ENCODE measurements around the gene IMP3.
"Not testable (repeated sequence)": the region's sequence is repeated elsewhere in the genome, so short reads cannot be mapped to it uniquely, and the experiment has no call there.

The IMP3 gene

GRCh38 chr15:75649848-75650247 is 9.8 kb upstream of the IMP3 start:
- no peak for DNase-seq

GRCh38 chr15:75649045-75649761 is 9.2 kb upstream of the IMP3 start:
- no peak for DNase-seq

- DNase-seq: peak; percentile 57
These were observed 8.4 kb upstream of the IMP3 start for GRCh38 chr15:75648156-75649000.

DNA sequence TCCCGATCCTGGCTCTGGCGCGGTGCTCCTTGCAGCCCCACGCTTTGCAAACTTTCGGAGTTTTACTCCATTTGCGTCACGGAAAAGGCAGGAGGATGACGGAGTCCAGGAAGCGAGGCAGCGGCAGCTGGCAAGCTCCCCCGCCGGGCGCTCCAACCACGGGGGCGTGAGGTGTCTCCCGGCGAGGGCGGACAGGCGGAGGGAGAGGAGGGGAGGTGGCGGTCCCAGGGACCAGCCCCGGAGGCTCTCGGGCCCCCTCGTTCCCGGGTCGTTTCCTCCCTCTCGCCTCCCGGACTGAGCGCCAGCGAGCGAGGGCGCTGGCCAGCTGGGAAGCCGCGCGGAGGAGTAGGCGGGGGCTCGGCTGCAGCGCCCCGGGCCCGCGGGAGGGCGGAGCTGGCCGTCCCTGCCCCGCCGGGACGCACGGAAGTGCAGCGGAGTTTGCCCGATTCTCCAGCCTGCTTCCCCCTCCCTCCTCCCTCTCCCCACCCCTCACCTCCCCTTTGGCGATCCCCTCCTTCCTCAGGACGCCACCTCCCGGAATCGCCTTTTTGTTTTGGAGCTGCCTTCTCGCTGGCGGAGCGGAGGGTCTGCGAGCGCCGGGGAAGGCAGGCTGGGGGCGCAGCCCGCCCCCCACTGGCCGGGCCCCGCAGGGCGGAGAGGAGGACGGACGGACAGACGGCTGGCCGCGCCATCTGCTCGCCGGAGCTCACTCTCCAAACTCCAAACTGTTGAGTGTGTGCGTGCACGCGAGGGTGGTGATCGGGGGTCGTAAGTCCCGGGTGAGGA is 7.5 kb upstream of the IMP3 start, which contains the start of gene SNX33:
TSS of gene SNX33 (plus strand) at position 543 of the 786 bp plus-strand sequence. CDS start 1,191 bp downstream, outside the sequence.
- peak; percentile 93 for DNase-seq

DNA sequence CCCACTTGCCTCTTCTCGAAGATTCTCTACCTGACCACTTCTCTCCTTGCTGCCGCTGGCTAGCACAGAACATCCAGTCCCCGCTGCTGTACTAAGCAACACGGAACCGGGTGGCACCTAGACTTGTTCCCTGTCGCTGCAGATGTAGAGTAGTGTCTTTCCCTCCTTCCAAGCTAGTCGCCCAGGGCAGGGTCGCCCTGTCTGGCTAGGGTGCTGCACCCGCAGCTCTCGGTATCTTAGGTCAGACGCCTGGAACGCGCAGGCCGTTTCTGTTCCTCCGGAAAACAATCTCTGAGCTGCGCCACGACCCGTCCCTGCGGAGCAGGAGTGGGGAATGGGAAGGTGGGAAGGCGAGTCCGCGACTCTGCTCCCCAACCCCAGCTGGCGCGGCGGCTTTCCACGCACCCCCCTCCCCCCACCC is 6.9 kb upstream of the IMP3 start:
- DNase-seq: no peak

- DNase-seq: no peak
These were observed 6.3 kb upstream of the IMP3 start for GRCh38 chr15:75646112-75646943.

DNA sequence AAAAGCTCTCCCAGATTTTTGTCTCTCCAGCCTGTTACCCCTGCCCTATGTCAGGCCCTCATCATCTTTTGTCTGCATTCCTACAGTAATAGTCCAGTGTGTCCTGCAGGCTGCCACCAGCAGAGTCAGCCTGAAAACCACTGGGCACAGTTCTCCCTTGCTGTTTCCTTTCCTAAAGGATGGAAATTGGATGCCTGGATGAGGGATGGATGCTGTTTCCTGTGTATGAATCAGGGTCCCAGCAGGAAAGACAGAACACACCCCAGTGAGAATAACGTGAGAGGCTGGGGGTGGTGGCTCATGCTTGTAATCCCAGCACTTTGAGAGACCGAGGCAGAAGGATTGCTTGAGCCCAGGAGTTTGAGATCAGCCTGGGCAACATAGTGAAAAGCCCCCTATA is 4.4 kb upstream of the IMP3 start:
- DNase-seq: no peak

DNA sequence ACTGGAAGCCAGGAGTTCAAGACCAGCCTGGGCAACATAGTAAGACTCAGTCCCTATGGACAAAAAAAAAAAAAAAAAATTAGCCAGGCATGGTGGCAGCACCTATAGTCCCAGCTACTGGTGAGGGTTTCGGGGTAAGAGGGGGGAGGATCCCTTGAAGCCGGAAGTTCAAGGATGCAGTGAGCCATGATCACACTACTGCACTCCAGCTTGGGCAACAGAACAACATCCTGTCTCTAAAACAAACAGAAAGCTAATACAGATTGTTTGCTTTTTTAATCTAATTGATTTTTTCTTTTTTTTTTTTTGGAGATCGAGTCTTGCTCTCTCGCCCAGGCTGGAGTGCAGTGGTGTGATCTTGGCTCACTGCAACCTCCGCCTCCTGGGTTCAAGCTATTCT is 1.6 kb upstream of the IMP3 start:
- DNase-seq: no peak

DNA sequence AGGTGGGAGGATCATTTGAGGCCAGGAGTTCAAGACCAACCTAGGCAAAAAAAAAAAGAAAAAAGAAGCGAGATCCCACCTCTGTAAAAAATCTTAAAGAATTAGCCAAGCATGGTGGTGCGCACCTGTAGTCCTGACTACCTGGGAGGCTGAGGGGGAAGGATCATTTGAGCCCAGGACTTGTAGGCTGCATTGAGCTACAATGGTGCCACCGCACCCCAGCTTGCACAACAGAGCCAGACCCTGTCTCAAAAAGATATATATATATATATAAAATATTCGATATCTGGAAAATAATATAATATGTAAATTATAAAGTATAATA is 1.1 kb upstream of the IMP3 start:
- DNase-seq: no peak

- no peak for DNase-seq
These were observed 607 bp upstream of the IMP3 start for GRCh38 chr15:75640483-75641178.

DNA sequence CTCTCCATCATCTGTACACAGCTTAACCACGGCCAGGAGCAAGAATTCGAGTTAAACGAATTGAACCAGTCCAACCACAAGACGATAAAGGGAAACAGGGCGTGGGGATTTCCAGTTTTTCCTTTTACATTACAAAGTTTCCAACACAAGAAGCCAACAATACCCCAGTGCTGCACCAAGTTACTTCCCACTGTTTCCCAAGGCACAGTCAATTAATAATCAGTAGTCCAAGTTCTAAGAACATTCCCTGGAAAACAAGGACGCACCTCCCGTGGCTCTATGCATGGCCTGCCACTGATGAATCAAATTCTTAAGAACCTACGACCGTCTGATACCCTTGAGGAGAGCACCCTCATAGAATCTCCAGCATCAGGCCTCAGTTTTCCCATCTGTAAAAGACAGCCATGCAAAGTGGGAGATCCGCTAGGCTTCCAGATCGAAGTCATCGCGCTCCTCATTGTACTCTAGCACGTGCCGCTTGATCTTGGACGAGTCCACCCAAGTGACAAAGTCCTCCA is 774 bp downstream of the IMP3 start:
- DNase-seq: no peak

GRCh38 chr15:75637245-75638009 is 2.6 kb downstream of the IMP3 start:
- no peak for DNase-seq

DNA sequence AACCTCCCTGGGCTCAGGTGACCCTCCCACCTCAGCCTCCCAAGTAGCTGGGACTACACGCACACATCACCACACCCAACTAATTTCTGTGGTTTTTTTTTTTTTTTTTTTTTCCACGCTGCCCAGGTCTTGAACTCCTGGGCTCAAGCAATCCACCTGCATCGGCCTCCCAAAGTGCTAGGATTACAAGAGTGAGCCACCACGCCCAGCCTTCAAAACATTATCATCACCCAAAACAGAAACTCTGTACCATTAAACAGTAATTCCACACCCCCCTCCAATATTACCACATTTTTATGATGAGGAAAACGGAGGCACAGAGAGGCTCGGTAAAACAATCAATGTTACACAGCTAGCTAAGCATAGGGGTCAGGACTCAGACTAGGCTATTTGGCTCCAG is 4.0 kb downstream of the IMP3 start:
- DNase-seq: no peak

- DNase-seq: not testable (repeated sequence)
These were observed 6.1 kb downstream of the IMP3 start for GRCh38 chr15:75633922-75634321.

- no peak for DNase-seq
These were observed 8.1 kb downstream of the IMP3 start for GRCh38 chr15:75631935-75632334.

DNA sequence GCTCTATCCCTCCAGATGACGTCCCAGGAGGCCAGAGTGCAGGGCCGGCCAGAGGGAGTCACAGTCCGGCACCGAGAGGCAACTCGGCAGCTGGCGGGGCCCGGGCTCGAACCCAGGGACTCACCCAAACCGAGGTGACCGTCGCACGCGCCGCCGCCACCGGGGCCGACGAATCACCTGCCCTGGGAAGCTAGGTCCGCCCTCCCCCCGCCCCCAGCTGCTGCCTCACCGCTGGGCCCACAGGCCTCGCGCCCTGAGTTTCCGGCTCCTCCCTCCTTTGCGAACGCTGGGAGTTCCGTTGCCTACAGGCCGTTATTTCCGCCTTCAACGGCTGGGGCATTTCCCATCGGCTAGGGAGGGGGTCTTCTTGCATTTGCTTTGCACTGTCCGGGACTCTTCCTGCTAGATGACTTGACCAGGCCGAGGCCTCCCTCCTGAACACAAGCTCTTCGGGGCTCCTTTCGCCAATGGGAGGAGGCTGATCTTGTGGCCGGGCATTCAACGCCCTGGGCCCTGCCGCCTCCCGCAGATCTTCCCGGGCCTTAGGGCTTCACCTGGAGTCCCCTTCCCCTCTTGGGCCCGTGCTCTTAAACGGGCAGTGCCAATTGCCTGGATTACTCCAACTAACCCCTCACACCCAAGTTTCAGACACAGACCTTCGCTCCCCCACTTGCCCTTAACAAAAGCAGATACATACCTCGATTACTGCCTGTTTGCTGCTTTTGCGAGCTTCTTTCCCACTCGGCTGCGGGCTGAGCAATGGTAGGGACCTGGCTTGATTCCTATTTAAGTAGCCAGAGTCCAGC is 14.3 kb downstream of the IMP3 start, which contains the start of gene SNUPN:
TSS of gene SNUPN (minus strand) at position 184 of the 806 bp plus-strand sequence. CDS start 4,674 bp downstream, outside the sequence.
- peak; percentile 97 for DNase-seq

DNA sequence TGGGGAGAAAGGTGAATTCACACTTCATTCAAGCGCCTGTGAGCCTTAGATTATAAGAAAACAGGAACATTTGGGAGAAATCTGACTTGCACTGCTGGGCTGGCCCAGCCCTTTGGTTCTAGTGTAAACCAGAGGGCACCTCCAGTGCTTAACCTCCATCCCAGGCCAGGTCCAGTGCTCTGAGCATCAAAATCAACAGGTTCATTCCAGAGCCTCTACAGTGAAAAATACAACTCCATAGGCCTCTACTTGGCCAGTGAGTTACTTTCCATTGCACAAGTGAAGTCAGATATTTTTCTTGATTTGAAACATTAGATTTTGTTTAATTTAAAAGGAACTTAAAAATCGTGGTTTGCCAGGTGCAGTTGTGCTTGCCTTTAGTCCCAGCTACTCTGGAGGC is 17.5 kb downstream of the IMP3 start:
- no peak for DNase-seq

DNA sequence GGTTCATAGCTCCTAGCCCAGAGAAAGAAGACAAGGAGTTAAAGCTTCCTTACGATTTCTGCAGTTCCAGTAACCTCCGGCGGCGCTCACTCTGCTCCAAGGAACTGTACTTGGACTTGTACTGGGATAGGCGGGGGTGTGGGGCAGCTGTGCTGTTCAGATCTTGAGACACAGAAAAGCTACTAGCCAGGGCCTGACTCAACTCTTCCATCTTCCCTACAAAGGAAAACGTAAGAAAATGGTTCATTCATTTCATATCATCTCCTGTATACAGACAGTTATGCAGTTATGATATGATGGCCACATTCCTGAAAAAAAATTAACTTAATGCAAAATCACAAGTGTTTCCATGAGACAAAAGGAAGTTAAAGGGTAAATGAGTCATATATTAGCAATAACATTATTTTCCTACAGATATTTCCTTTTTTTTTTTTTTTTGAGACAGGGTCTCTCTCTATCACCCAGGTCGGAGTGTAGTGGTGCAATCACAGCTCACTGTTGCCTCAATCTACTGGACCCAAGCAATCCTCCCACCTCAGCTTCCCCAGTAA is 19.1 kb downstream of the IMP3 start:
- peak; percentile 91 for DNase-seq

GRCh38 chr15:75620058-75620820 is 19.8 kb downstream of the IMP3 start:
- peak; percentile 64 for DNase-seq

All from left hindlimb (tissue), 1 donor.